PFSK-1 (cell line): ENCODE data around the gene UNC5C.

ENCODE experiments used
- FOXP2 ChIP-seq: optimal IDR thresholded peaks from 2 replicates; pipeline ENCODE3; 2011; ENCODE audit warnings: borderline replicate concordance, control low read depth, inconsistent platforms; ENCODE audit not compliant: insufficient read depth; ENCODE audit errors: extremely low read length, extremely low read depth
- POLR2AphosphoS5 ChIP-seq: IDR thresholded peaks from 2 replicates; pipeline ENCODE4 v1.6.1; 2012; ENCODE audit warnings: low read depth, mild to moderate bottlenecking, control low read depth, low read length, moderate library complexity
- REST ChIP-seq, 2 experiments: IDR thresholded peaks; 2 replicates each; pipeline versions ENCODE4 v1.6.1 to v1.8.0; 2011 to 2012; ENCODE audit warnings: low read depth in 2 of 2, low read length in 2 of 2, control low read depth in 1 of 2, inconsistent platforms in 1 of 2, mild to moderate bottlenecking in 1 of 2, moderate library complexity in 1 of 2; ENCODE audit not compliant: insufficient read depth in 1 of 2
- SIN3A ChIP-seq: IDR thresholded peaks from 2 replicates; pipeline ENCODE4 v1.6.1; 2012; ENCODE audit warnings: mild to moderate bottlenecking, low read length, moderate library complexity, borderline replicate concordance; ENCODE audit not compliant: insufficient read depth

- TF ChIP-seq POLR2AphosphoS5 = no peak
- TF ChIP-seq REST (IDR thresholded peaks at IDR 0.05; ENCODE audit: insufficient read depth in 1 of 2, low read depth in 2 of 2, low read length in 2 of 2) = no peak
- TF ChIP-seq FOXP2 = no peak
- TF ChIP-seq SIN3A = no peak
These were observed 44.3 kb downstream of the UNC5C start for GRCh38 chr4:95504501-95504900.
